GM10266 (cell line): ENCODE results near the gene PSMG2.

Experiments used
- DNase-seq: peaks from one replicate; pipeline ENCODE4 v3.0.0; 2012; ENCODE audit errors: extremely low spot score
- CTCF ChIP-seq: IDR thresholded peaks from 2 replicates; pipeline ENCODE4 v1.5.1; 2012; ENCODE audit warnings: mild to moderate bottlenecking, low read depth; ENCODE audit not compliant: control insufficient read depth, insufficient read depth; ENCODE audit errors: missing control alignments

PSMG2 gene

GRCh38 chr18:12745095-12745795 is 42.4 kb downstream of the PSMG2 start:
- DNase-seq: no peak
- TF ChIP-seq CTCF: no peak

- TF ChIP-seq CTCF: no peak
- DNase-seq: no peak
Measured at GRCh38 chr18:12747530-12748315, 44.9 kb downstream of the PSMG2 start.

DNA sequence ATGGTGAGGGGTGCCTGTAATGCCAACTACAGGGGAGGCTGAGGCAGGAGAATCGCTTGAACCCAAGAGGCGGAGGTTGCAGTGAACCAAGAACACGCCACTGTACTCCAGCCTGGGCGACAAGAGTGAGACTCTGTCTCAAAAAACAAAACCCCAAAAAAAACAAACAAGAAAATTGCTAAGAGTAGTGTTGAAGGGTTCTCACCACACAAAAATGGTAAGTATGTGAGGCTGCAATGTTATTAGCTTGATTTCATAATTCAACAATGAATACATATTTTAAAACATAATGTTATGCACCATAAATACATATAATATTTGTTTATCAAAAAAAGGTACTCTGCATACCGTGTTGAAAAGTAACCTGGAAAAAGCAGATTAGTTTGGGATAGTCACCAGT is 45.8 kb downstream of the PSMG2 start:
- DNase-seq: no peak
- TF ChIP-seq CTCF: no peak

DNA sequence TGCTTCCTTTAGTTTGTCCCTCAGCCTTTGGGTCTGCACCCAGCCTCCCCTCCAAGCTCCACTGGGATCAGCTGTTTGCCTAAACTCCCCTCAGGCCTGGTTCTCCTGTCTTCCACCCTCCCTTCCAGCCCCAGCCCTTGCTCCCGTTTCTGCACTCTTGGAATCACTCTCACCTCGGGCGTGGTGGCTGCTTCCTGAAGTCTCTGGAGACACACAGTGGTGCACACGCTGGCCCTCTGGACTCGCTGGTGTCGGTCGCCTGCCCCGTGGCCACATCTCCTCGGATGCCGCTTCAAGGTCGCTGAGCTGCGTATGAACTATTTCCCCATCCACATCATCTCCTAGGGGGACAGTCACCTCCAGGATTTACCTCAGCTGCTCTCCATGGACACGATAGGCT is 46.3 kb downstream of the PSMG2 start:
- peak; percentile 2 for DNase-seq
- TF ChIP-seq CTCF: no peak

GRCh38 chr18:12750076-12750714 is 47.4 kb downstream of the PSMG2 start:
- DNase-seq: peak; percentile 16
- no peak for TF ChIP-seq CTCF

GRCh38 chr18:12750715-12751502 is 48.1 kb downstream of the PSMG2 start:
- DNase-seq: no peak
- TF ChIP-seq CTCF: no peak

DNA sequence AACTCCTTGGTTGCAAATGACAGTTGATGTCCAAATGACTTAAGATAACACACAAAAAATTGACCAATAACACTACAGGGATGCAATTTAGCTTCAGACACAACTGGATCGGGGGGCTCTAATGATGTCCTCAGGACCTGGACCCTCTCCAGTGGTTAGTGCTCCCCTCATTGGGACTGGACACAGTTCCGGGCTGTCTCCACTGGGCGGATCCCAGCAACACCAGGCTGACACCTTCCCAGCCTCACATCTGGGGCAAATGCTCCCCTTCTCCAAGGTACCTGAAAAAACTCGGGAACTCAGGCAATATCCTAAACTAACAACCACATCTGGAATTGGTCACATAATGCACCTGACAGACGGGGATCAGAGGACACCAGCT is 48.7 kb downstream of the PSMG2 start:
- DNase-seq: no peak
- no peak for TF ChIP-seq CTCF
